T47D (cell line): ENCODE data around the gene AP5Z1.

ENCODE experiments used
- DNase-seq, 2 experiments: peaks; one replicate each; pipeline versions ENCODE4 v3.0.0 to v3.0.0-alpha.2; 2011 to 2012; ENCODE audit warnings: low read depth in 1 of 2, low spot score in 1 of 2
- JUND ChIP-seq: IDR thresholded peaks from 2 replicates; pipeline ENCODE4 v1.6.1; 2012; ENCODE audit warnings: low read depth
- in situ Hi-C: cut with HindIII; loops from 2 replicates; pipeline ENCODE4 v1.10.0; 2016; ENCODE audit warnings: low sequenced_read_pairs, low pct_unique_long_range_greater_than_20kb

Gene AP5Z1, protein sequence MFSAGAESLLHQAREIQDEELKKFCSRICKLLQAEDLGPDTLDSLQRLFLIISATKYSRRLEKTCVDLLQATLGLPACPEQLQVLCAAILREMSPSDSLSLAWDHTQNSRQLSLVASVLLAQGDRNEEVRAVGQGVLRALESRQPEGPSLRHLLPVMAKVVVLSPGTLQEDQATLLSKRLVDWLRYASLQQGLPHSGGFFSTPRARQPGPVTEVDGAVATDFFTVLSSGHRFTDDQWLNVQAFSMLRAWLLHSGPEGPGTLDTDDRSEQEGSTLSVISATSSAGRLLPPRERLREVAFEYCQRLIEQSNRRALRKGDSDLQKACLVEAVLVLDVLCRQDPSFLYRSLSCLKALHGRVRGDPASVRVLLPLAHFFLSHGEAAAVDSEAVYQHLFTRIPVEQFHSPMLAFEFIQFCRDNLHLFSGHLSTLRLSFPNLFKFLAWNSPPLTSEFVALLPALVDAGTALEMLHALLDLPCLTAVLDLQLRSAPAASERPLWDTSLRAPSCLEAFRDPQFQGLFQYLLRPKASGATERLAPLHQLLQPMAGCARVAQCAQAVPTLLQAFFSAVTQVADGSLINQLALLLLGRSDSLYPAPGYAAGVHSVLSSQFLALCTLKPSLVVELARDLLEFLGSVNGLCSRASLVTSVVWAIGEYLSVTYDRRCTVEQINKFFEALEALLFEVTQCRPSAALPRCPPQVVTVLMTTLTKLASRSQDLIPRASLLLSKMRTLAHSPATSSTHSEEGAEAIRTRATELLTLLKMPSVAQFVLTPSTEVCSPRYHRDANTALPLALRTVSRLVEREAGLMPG

DNA sequence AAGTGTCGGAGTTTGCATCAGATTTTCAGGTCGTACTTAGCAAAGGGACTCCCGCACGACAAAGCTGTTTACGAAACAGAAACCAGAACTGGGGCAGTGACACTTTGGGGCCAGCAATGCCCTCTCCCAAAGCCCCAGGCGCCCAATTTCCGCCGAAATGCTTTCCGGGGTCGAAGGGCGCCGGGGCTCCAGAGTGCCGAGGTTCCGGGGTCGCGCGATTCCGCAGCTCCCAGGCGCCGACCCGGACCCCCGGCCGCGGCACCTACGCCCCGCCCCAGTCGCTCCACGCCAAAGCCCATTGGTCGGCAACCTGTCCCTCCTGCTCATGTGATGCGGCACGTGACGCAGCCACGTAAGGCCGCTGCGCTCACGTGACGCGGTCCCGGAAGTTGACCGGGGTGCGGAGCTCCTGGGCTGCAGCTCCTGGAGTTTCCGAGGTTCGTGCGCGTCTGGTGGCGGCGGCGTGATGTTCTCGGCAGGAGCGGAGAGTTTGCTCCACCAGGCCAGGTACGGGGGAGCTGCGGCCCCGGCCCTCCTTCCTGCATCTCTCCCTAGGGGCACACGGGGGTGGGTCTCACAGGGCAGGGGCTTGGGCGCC lies at the start of gene AP5Z1:
AP5Z1 (plus strand) TSS at position 374 of the 598 bp plus-strand sequence; CDS start at position 467, 93 bp downstream.
- peak; percentile 97 to 100 for DNase-seq

DNA sequence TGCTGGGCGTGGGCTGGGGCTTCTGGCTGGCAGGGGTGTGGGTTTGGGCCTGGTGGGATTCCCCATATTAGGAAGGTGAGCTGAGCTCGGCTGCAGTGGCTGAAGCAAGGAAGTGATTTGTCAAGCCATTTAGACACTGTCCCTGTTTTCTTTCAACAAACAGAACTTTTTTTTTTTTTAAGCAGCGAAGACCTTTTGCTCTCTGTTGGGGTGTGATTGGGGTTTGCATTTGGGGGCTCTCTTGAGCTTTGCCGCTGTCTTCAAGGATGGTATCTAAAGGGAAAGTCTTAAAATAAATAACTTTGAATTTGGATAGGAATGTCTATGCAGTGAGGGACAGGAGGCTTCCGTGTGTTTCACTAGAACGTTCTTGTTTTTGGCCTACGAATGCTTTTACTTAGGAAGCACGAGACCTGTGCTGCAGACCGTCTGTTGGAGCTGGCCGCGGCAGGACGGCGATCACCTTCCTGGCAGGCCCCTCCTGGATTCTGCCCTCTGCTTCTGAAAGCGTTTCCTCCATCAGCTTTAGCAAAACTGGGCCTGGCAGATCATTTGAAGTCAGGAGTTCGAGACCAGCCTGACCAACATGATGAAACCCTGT lies 49.5 kb upstream of the AP5Z1 start:
- TF ChIP-seq JUND: no peak
- in situ Hi-C loops: no loop called here

More for the DNA sequence above, at the start of gene AP5Z1:
- in situ Hi-C loops: no loop called here
- no peak for TF ChIP-seq JUND

DNA sequence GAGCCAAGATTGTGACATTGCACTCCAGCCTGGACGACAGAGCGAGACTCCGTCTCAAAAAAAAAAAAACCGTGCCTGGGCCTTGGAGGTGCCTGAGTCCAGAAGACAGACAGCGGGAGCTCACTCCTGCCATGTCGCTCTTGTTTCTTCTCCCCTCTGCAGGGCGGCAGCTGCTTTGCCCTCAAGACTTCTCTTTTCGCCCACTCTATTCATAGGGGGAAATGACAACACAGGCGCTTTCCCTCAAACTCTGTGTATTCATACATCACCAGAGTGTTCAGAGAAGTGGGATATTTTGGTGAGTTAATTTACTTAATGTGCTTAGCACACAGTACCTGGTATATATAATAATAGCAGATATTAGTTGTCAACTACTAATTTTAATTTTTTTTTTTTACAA lies 48.9 kb upstream of the AP5Z1 start:
- in situ Hi-C loops: no loop called here
- DNase-seq: no peak
- TF ChIP-seq JUND: no peak

More for the DNA sequence above, 49.5 kb upstream of the AP5Z1 start:
- no peak for DNase-seq

DNA sequence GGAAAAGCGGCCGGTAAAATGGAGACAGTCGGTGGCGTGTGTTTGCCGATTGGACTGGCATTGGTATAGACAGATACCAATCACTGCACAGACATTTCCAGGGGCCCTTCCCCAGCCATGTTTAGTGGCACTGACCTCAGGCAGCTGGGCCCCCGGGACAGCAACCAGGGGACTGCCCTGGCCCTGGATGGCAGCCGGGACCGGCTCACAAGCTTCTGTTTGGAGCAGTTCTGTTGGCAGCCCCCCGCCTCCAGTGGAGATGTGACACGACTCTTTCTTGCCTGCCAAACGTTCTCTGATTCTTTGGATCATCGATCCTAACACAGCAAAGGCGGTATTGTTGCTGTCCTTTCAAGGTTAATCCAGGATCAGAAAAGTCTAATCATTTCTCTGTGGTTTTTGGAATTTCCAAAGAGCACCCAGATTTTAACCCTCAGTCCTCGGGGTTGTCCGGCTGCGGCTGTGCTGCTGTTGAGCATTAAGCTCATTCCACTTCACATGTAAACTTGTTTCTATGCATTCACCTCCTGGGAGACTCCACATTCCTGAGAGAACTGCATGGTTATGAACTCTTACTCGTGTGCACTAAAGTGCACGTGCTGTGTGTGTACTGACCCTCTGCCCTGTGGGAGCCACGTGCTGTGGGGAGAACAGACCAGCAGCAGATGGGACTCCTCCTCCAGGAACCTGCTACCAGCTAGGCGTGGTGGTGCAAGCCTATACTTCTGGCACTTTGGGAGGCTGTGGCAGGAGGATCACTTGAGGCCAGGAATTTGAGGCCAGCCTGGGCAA lies 47.3 kb upstream of the AP5Z1 start:
- TF ChIP-seq JUND: no peak
- no peak for DNase-seq
- in situ Hi-C loops: no loop called here

DNA sequence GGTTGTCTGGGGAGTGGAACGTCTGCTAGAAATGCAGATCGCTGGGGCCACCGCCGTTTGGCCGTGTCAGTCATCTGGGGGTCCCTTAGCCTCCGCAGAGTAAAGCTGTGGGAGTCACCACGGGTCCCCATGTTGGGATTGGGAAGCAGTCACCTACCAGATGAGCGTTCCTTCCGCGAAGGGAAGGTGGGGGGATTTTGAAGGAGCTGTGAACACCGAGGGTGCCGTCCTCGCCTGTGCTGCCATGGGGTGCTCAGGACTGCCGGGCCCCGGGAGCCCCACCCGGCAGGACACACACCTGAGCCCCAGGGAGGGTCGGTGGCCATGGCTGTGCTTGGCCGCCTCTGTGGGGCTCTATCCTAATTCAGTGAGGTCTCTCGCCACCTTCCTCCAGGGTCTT lies 46.2 kb upstream of the AP5Z1 start:
- in situ Hi-C loops: no loop called here
- DNase-seq: no peak
- TF ChIP-seq JUND: no peak

DNA sequence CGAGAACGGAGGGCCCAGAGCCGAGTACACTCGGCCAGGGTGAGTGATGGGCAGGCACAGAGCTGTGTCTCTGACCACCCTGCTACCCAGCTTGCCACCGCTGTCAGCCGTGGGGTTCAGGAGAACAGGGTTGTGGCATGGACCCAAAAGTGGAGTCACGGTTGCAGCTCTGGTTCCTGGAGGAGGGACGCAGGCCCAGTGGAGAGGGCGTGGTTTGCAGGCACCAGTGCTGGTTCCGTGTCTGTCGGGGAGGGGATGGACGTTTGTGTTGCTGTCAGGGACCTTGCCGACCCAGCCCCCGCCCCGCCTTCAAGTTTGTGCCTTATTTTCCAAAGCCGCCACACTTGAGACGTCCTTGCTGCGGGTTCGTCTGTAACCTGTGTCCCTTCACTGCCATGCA lies 45.1 kb upstream of the AP5Z1 start:
- DNase-seq: no peak
- TF ChIP-seq JUND: no peak
- in situ Hi-C loops: no loop called here

DNA sequence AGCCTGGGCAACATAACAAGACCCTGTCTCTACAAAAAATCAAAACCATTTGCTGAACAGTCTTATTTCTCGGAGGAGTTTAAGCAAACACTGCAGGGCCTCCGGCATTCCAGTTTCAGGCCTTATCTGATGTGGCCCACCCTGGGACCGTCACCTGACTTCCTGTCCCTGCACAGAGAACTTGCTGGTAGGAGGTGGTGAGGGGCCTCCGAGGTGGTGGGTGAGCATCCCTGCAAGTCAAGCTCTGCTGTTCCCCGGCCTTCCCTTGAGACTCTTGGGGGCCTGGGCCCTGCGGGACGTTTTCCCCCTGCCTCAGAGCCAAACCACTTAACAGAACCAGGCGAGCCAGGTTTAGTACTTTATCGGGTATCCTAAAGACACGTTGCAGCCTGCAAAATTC lies 44.5 kb upstream of the AP5Z1 start:
- TF ChIP-seq JUND: no peak
- DNase-seq: no peak
- in situ Hi-C loops: no loop called here

DNA sequence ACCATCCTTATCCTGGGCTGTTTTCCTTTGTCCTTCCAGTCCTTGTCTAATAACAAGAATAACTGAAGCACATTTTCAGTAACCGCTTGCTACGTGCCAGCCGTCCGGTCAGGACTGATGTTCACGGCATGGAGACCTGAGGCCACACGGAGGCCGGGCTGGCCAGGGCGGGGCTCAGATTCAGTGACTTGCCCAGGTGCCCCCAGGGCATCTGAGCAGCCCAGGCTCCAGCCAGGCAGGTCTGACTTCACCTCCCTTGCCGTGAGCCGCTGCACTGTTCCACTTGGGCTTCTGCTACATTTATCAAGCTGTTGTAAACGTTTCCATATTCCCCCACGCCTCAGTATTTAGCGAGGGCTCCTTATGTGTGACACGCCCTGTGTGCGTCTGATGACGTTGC lies 43.6 kb upstream of the AP5Z1 start:
- DNase-seq: no peak
- in situ Hi-C loops: no loop called here
- no peak for TF ChIP-seq JUND

DNA sequence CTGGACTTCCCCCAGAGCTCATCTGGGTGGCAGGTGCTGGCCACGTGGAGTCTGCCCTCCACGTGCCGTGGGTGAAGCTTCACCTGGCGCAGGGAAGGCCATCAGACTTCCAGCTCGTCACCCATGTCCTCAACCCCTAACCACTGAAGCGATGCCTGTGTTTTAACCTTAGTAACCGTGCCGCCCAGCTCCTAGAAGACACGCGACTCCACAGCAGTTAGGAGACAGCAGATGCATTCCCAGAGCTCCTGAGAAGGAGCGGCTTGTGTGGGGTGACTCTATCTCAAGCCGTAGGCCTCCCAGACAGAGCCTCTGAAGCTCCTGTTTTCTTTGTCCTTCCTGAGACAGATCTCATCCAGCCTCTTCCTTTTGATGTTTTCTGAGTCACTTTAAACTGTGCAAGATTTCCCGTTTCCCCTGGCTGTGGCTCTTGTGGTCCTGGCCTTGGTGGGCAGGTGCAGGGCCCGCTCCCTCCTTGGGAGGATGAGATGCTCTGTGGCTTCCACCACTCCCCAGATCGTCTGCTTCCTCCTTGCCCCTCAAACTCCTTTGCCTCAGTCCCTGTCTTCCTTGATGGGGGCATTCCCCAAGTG lies 41.4 kb upstream of the AP5Z1 start:
- DNase-seq: no peak
- TF ChIP-seq JUND: no peak
- in situ Hi-C loops: no loop called here

DNA sequence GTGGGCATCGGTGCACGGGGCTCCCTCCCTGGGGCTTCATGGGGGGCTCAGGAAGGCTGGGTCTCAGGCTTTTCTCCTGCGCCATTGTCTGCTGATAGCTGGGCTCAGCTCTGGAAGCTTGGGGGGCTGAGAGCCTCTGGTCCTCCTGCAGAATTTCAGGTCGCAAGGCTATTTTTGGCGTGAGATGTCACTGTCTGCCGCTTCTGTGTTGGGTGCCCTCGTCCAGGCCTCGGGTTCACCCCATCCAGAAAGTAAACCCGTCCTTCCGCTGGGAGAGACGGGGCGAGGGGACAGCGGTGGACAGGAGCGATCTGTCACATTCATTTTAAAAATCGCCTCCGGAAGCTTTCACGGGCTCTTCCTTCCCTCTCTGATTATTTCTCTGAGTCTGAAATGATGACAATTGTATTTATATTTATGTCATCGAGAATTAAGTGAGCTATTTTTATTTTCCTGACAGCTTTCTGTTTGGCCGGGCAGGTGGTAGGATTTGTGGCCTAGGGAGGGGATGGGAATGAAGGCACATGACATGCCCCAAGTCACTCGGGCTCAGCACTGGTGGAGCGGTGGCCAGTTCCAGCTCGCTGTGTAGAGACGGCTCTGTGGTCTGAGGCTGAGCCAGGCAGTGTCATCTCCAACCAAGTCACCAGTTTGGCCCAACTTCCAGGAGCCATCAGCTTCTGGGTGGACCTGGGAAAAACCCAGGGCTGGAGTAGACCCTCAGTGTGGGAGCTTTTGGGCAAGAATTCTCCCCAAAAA lies 40.7 kb upstream of the AP5Z1 start:
- DNase-seq: no peak
- in situ Hi-C loops: no loop called here

DNA sequence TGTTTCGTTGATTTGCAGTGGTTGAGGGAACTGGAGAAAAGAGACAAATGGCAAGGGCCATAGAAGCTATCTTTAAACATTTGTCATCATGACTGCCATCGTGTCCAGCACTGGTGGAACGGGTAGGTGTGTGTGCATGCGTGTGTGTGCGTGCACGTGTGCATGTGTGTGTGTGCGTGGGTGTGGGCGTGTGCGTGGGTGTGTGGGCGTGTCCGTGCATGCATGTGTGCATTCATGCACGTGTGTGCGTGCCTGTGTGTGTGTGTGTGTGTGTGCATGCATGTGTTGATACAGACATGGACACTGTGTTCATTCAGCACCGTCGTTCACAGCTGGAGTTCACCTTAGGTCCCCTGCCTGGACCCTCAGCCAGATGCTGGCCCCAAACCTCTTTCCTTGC lies 38.1 kb upstream of the AP5Z1 start:
- DNase-seq: no peak
- in situ Hi-C loops: no loop called here
- TF ChIP-seq JUND: no peak

More for the DNA sequence above, 40.7 kb upstream of the AP5Z1 start:
- TF ChIP-seq JUND: no peak
